NCI-H1417 treated with DMSO at 0.1 percent for 48 hours (cell line): ENCODE data around the gene RERE.

ENCODE experiments used
- DNase-seq: peaks from one replicate; lab custom pipeline; 2025; lab: John Stamatoyannopoulos, UW

Gene RERE

GRCh38 chr1:8665833-8666232 is 151.6 kb downstream of the RERE start:
- DNase-seq: no peak

- no peak for DNase-seq
Observed at GRCh38 chr1:8664887-8665286, 152.6 kb downstream of the RERE start.

- no peak for DNase-seq
Observed at GRCh38 chr1:8663915-8664329, 153.5 kb downstream of the RERE start.

DNA sequence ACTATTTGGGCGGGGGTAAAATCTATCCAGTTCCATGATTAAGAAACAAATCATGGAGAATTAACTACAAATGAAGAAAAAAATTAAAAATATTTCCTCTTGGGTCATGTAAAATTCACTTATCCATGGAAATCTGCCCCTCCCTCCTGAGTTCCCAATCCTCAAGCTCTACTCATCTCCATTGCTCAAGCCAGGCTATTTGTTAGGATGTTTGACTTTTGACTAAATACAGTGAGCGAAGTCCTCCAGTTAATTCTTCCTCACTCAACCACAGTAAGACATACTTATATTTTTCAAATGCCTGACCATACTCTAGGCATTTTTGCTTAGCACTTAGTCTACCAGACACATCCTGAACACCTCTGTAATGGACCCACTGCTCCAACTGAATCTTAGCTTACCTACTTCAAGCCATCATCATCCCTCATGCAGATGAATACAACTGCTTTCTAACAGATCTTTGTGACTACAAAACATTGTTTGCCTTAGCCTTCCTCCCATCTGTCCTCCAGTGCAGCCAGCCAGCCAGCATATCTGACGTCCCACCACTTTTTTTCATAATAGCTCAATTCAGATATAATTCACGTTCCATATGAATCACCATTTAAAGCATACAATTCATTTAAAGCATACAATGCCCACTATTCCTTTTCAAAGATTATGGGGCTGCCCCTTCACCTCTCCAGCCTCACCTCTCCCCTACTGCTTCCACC is 154.2 kb downstream of the RERE start:
- no peak for DNase-seq

GRCh38 chr1:8662380-8663072 is 154.9 kb downstream of the RERE start:
- no peak for DNase-seq

DNA sequence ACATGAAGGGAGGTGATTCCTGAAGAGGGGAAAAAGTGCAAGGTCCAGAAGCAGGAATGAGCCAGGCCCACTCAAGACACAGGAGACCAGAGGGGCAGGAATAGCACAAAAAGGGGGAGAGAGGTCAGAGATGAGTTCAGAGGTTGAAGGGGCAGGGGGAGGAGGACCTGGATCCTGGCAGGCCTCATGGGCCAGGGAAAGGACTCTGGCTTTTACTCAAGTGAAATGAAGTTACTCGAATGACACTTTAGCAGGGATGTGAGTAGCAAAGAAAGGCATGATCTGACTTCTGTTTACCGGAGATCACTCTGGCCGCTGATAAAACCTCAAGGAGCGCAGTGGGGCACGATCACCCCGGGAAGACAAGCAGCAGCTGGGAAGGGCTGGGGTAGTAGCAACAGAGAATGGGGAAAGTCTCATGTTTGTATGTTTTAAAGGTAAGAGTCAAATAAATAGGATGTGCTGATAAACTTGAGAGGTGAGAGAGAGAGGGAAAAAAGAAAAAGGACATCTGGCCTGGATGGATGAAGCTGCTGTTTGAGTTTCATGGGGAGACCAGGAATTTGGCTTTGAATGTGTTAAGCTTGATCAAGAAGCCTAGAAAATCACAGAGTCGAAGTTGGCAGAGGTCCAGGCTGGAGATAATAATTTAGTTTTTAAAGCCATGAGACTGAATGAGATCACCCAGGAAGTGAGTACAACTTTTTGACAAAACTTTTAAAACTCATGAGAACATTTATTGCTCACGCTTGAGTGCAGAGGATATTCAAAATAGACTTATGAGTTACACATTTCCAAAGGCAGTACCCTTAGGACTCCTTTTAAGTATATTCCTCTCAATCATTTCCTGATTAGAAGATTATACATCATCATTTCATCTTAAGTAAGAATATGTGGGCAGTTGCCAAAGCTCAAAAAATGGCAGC is 156.0 kb downstream of the RERE start:
- no peak for DNase-seq

- DNase-seq: no peak
Observed at GRCh38 chr1:8660411-8660828, 157.0 kb downstream of the RERE start.

GRCh38 chr1:8659593-8659992 is 157.8 kb downstream of the RERE start:
- DNase-seq: no peak

DNA sequence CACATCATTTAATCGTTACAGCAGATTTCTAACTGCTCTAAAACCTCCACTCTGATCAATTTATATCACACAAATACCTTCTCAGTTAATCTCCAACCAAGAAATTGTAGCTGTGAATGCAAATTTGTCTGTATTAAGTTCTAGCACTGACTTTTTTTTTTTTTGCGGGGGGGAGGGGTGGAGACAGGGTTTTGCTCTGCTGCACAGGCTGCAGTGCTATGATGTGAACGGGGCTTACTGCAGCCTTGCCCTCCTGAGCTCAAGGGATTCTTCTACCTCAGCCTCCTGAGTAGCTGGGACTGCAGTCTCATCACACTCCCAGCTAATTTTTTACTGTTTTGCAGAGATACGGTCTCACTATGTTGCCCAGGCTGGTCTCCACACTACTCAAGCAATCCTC is 163.6 kb downstream of the RERE start:
- no peak for DNase-seq

DNA sequence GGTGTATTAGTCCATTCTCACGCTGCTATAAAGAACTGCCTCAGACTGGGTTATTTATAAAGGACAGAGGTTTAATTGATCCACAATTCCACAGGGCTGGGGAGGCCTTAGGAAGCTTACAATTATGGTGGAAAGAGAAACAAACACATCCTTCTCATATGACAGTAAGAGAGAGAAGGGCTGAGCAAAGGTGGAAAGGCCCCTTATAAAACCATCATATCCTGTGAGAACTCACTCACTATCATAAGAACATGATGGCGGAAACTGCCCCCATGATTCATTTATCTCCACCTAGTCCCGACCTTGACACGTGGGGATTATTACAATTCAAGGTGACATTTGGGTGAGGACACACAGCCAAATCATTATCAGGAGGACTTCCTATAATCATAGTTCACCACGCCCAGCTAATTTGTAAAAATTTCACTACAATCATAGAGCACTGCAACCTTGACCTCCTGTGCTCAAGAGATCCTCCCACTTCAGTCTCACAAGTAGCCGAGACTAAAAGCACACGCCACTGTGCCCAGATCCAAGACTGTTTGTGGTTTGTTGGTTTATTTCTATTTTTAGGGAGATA is 164.9 kb downstream of the RERE start:
- no peak for DNase-seq

GRCh38 chr1:8651962-8652361 is 165.5 kb downstream of the RERE start:
- DNase-seq: no peak

DNA sequence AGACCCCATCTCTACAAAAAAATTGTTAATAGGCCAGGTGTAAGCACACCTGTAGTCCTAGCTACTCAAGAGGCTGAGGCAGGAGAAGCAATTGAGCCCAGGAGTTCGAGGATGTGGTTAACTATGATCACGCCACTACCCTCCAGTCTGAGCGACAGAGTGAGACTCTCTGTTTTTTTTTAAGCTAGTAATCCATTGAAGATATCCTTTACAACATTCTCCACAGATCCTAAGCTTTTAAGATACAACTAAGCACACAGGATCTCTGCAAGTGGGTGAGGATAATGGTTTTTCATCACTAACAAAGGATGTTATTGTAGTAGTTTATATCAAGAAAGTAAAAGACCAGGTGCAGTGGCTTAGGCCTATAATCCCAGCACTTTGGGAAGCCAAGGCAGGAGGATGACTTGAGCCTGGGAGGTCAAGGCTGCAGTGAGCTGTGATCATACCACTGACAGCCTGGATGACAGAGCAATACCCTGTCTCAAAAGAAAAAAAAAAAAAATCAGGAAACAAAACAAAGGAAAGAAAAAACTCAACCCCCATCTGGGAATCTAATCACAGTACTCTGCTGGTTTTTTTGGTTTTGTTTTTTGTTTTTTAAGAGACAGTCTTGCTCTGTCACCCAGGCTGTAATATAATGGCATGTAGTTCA is 166.1 kb downstream of the RERE start:
- no peak for DNase-seq

- DNase-seq: no peak
Observed at GRCh38 chr1:8649875-8650274, 167.6 kb downstream of the RERE start.

GRCh38 chr1:8649027-8649426 is 168.4 kb downstream of the RERE start:
- DNase-seq: no peak

DNA sequence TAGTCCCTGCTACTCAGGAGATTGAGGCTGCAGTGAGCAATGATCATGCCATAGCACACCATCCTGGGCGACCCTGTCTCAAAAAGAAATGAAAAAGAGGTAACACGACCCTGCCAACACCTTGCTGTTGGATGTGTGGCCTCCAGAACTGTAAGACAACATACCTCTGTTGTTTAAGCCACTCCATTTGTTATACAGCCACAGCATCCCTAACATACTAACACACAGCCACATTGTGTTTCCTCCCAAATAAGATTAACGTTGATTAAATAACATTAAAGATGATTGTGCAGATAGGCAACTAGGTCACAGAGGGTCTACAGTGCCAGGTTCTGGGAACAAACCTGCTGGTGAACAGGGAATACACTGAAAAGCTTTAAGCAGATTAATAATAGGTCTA is 170.4 kb downstream of the RERE start:
- DNase-seq: no peak

GRCh38 chr1:8646189-8646588 is 171.3 kb downstream of the RERE start:
- no peak for DNase-seq

GRCh38 chr1:8643542-8644536 is 173.6 kb downstream of the RERE start:
- no peak for DNase-seq

GRCh38 chr1:8642114-8642513 is 175.3 kb downstream of the RERE start:
- DNase-seq: no peak

DNA sequence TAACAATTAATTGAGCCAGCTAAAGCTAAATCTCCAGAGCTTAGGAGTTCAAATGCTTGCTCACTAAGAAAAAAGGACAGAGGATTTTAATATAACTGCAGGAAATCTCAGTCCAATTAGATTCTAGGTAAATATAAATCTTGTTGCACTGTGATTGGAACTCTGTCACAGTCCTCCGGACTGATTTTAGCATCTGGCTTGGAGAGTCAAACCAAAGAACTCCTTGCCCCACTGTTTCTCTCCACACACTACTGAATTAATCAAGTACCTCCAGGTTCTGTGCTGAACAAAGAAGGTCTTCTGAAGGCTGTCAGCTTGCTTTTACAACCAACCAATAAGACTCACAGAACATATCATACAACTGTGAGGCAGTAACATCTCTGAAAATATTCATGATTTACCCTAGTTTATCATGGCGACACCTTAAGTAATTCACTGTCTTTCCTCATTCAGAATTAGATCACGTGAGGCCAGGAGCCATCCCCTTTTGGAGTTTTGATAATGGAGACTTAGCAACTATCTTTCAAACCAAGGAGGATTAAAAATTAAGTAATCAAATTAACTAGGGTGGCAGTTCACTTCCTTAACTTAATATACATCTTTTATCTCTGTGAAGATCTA is 176.0 kb downstream of the RERE start:
- no peak for DNase-seq

DNA sequence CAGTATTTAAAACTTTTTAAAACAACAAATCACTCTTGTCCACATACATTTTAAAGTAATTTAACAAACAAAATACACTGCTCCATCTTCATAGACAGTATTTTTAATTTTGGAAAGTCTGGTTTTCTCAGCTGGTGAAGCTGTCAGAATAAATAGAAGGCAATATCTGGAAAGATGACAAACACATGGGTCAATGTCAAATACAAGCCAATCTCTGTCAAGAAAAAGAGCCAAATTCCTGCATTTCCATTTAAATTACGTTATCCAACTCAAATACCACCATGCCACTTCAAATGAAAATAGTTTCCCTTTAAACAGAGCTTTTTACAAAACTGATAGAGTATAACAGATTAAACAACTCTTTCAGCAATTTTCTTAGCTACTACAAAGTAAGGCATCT is 176.5 kb downstream of the RERE start:
- no peak for DNase-seq
